K562 (cell line): ENCODE results near the gene FDPS. TPM values are rescaled to one million over a fixed set of nuclear protein-coding genes. Genes with fewer than 3 reads are reported as not detected.
A peak's percentile ranks its signal among the peaks of the same experiment; 100 is the strongest.

ENCODE experiments used
- CHD2 ChIP-seq: IDR thresholded peaks from 2 replicates; pipeline ENCODE4 v1.6.1; 2011; ENCODE audit warnings: low read depth, low read length
- GABPB1 ChIP-seq: sonication (generic); formaldehyde crosslinking; IDR thresholded peaks from 2 replicates; pipeline ENCODE4 v1.8.0; 2022; ENCODE audit warnings: mild to moderate bottlenecking, missing genetic modification reagents
- KDM5B ChIP-seq: fragments of 200-600 bp; sonication (generic); IDR thresholded peaks from 2 replicates; pipeline ENCODE4 v1.6.1; 2012; ENCODE audit warnings: low read depth, mild to moderate bottlenecking, moderate library complexity, low read length, control low read depth, inconsistent platforms; ENCODE audit not compliant: insufficient replicate concordance
- NCOA6 ChIP-seq: fragments of 450-650 bp; IDR thresholded peaks from 2 replicates; pipeline ENCODE4 v1.6.1; 2017; ENCODE audit warnings: mild to moderate bottlenecking
- PHF21A ChIP-seq: fragments of 450-650 bp; IDR thresholded peaks from 2 replicates; pipeline ENCODE4 v1.6.1; 2017; ENCODE audit warnings: low read depth, borderline replicate concordance
- TARDBP ChIP-seq: fragments of 450-650 bp; IDR thresholded peaks from 2 replicates; pipeline ENCODE4 v1.6.1; 2016
- TRIM28 ChIP-seq: fragments of 450-650 bp; IDR thresholded peaks from 2 replicates; pipeline ENCODE4 v1.6.1; 2017
- ZNF263 ChIP-seq: sonication (generic); formaldehyde crosslinking; IDR thresholded peaks from 2 replicates; pipeline ENCODE4 v1.8.0; 2022; ENCODE audit warnings: mild to moderate bottlenecking, missing genetic modification reagents, borderline replicate concordance
- polyA plus RNA-seq, 8 experiments: library from polyadenylated mRNA; depleted of rRNA in 4 of 8; stranded (reverse) in 5 of 8; unstranded in 3 of 8; fragments of >200 nt; fragmentation: Nextera tagmentation in 2 of 8; fragmentation: Illumina TruSeq in 1 of 8; extraction: Ambion mirVana in 2 of 8; extraction: Trizol in 1 of 8; gene quantifications; 2 replicates each; pipeline versions ENCODE4 v1.2.1 to v1.2.3, GENCODE V29; 2011 to 2014; ENCODE audit warnings: inconsistent platforms in 1 of 8, missing spikeins in 1 of 8
- total RNA-seq, 7 experiments: library from RNA; depleted of rRNA in 6 of 7; stranded (reverse); fragments of >200 nt in 6 of 7; fragmentation: Illumina TruSeq in 2 of 7; extraction: Trizol in 2 of 7; gene quantifications; 2 replicates each; pipeline versions ENCODE4 v1.2.1 to v1.2.3, GENCODE V29; 2011 to 2021; ENCODE audit warnings: low replicate concordance in 1 of 7
- TF ChIP-seq, protein P1 (sequence below): fragments of 250-450 bp; sonication (Bioruptor Pico); IDR thresholded peaks from 2 replicates; pipeline ENCODE4 v1.8.0; 2022; ENCODE audit warnings: inconsistent platforms
- TF ChIP-seq, protein P2 (sequence below): sonication (generic); IDR thresholded peaks from 2 replicates; pipeline ENCODE4 v1.6.1; 2016
- TF ChIP-seq, protein P3 (sequence below): fragments of 250-450 bp; sonication (Bioruptor Pico); IDR thresholded peaks from 2 replicates; pipeline ENCODE4 v1.8.0; 2021; ENCODE audit warnings: borderline replicate concordance, mild to moderate bottlenecking, moderate library complexity; ENCODE audit not compliant: poor library complexity, severe bottlenecking
- TF ChIP-seq, protein P4 (sequence below): sonication (generic); formaldehyde crosslinking; IDR thresholded peaks from 2 replicates; pipeline ENCODE4 v1.8.0; 2022; ENCODE audit warnings: mild to moderate bottlenecking, missing genetic modification reagents
- TF ChIP-seq, protein P5 (sequence below): fragments of 200-800 bp; sonication (Bioruptor generic); IDR thresholded peaks from 2 replicates; pipeline ENCODE4 v1.6.1; 2017; ENCODE audit warnings: missing genetic modification characterization, missing compliant biosample characterization
- TF ChIP-seq, protein P6 (sequence below), 2 experiments: fragments of 250-450 bp in 1 of 2; fragments of 450-650 bp in 1 of 2; sonication (Bioruptor Pico) in 1 of 2; IDR thresholded peaks; 2 replicates each; pipeline versions ENCODE4 v1.6.1 to v1.8.0; 2016 to 2021; ENCODE audit warnings: mild to moderate bottlenecking in 2 of 2, moderate library complexity in 2 of 2, missing compliant biosample characterization in 1 of 2, missing genetic modification characterization in 1 of 2

Gene FDPS
- total and polyA plus RNA-seq, 9 of the 15 experiments (the other 6 are each of a cell fraction or from before 2014, with no cell fraction given) = 247 to 884 (median 360) TPM

DNA sequence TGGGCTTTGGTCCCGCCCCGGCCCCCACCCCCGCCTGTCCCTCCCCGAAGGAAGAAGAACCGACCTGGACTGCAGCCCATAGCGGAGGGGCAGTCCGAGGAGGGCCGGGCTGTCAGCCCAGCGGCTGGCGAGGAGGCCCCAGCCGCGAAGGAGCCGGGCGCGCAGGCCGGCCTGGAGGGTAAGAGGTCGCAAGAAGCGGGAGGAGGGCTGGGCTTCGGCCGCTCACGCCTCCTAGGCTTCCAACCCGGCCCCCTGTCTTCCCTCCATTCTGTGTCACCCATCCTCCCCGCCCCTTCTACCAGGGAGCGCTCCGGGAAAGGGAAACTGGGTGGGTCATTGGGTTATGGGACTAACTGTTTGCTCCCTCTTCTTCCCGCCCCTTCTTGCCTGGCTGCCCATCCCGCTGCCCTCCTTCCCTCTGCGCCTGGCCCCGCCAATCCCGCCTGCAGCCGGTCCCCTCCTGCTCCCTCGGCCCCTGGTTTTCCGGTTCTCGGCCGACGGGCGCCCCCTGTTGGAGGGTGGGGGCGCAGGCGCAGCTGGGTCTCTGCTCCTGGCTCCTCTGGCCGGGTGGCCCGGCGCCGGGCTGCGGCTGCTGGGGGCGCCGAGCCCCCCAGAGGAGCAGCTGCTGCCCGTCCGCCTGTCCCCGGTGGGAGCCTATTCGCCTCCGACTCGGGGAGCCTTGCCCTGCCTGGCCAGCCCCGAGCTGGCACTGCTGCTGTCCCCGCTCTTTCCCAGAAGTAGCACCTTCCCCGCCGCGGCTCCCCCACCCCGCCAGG, 14.5 kb downstream of the FDPS start (continued):
- TF ChIP-seq, protein P1, sequence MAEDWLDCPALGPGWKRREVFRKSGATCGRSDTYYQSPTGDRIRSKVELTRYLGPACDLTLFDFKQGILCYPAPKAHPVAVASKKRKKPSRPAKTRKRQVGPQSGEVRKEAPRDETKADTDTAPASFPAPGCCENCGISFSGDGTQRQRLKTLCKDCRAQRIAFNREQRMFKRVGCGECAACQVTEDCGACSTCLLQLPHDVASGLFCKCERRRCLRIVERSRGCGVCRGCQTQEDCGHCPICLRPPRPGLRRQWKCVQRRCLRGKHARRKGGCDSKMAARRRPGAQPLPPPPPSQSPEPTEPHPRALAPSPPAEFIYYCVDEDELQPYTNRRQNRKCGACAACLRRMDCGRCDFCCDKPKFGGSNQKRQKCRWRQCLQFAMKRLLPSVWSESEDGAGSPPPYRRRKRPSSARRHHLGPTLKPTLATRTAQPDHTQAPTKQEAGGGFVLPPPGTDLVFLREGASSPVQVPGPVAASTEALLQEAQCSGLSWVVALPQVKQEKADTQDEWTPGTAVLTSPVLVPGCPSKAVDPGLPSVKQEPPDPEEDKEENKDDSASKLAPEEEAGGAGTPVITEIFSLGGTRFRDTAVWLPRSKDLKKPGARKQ (CRISPR knock-in tag) = no peak
- TF ChIP-seq GABPB1 (CRISPR knock-in tag) (peak; percentile 92), ZNF263 (CRISPR knock-in tag) (no peak; the same call in 1 of the 2 replicates), PHF21A (0 out of 2 replicates have a peak, but pooled peaks have one; percentile 9), TARDBP (no peak; the same call in 1 of the 2 replicates), KDM5B (peak; percentile 18), CHD2 (no peak), NCOA6 (no peak), TRIM28 (peak; percentile 49; the same call in 1 of the 2 replicates)
- TF ChIP-seq, protein P2, sequence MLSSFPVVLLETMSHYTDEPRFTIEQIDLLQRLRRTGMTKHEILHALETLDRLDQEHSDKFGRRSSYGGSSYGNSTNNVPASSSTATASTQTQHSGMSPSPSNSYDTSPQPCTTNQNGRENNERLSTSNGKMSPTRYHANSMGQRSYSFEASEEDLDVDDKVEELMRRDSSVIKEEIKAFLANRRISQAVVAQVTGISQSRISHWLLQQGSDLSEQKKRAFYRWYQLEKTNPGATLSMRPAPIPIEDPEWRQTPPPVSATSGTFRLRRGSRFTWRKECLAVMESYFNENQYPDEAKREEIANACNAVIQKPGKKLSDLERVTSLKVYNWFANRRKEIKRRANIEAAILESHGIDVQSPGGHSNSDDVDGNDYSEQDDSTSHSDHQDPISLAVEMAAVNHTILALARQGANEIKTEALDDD = no peak
- TF ChIP-seq, protein P3, sequence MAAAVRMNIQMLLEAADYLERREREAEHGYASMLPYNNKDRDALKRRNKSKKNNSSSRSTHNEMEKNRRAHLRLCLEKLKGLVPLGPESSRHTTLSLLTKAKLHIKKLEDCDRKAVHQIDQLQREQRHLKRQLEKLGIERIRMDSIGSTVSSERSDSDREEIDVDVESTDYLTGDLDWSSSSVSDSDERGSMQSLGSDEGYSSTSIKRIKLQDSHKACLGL (CRISPR knock-in tag) = no peak
- TF ChIP-seq, protein P4, sequence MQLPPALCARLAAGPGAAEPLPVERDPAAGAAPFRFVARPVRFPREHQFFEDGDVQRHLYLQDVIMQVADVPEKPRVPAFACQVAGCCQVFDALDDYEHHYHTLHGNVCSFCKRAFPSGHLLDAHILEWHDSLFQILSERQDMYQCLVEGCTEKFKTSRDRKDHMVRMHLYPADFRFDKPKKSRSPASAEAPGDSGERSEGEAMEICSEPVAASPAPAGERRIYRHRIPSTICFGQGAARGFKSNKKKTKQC (CRISPR knock-in tag) = 0 out of 2 replicates have a peak, but pooled peaks have one; percentile 73
- TF ChIP-seq, protein P5, sequence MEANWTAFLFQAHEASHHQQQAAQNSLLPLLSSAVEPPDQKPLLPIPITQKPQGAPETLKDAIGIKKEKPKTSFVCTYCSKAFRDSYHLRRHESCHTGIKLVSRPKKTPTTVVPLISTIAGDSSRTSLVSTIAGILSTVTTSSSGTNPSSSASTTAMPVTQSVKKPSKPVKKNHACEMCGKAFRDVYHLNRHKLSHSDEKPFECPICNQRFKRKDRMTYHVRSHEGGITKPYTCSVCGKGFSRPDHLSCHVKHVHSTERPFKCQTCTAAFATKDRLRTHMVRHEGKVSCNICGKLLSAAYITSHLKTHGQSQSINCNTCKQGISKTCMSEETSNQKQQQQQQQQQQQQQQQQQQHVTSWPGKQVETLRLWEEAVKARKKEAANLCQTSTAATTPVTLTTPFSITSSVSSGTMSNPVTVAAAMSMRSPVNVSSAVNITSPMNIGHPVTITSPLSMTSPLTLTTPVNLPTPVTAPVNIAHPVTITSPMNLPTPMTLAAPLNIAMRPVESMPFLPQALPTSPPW (CRISPR knock-in tag) = peak; percentile 58
- TF ChIP-seq, protein P6, sequence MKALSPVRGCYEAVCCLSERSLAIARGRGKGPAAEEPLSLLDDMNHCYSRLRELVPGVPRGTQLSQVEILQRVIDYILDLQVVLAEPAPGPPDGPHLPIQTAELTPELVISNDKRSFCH (CRISPR knock-in tag; IDR thresholded peaks at IDR 0.05) = no peak
- TF ChIP-seq, protein P6 (tag; IDR thresholded peaks at IDR 0.05) = no peak
